Ovary (tissue), 9 donors: ENCODE results near the gene SP3. TPM values are rescaled to one million over a fixed set of nuclear protein-coding genes. Genes with fewer than 3 reads are reported as not detected.

Experiments
- DNase-seq, 5 donors: peaks; one replicate each; pipeline ENCODE4 v3.0.0-alpha.2; 2019 to 2020
- H3K27ac ChIP-seq, 2 donors: fragments of 200-600 bp; one replicate each; pipeline versions ENCODE4 v1.5.1 to v1.8.0; 2019 to 2022
- H3K27me3 ChIP-seq: fragments of 200-600 bp; one replicate; pipeline ENCODE4 v1.8.0; 2022
- H3K36me3 ChIP-seq: fragments of 200-600 bp; sonication (generic); one replicate; pipeline ENCODE4 v1.5.1; 2019
- H3K4me1 ChIP-seq: one replicate; pipeline ENCODE4 v1.8.1; 2013; ENCODE audit warnings: mild to moderate bottlenecking, moderate library complexity; ENCODE audit not compliant: insufficient read depth
- H3K4me3 ChIP-seq: fragments of 200-600 bp; sonication (generic); one replicate; pipeline ENCODE4 v1.5.1; 2017
- H3K9me3 ChIP-seq, 2 donors: fragments of 200-600 bp in 1 of 2; sonication (generic) in 1 of 2; one replicate each; pipeline versions ENCODE4 v1.5.1 to v1.8.1; 2013 to 2019; ENCODE audit warnings: mild to moderate bottlenecking in 1 of 2, moderate library complexity in 1 of 2
- CTCF ChIP-seq, 3 donors: fragments of 450-650 bp in 2 of 3; fragments of 200-600 bp in 1 of 3; IDR thresholded peaks; one replicate each; pipeline versions ENCODE4 v1.5.1 to v1.8.0; 2016 to 2022; ENCODE audit warnings: antibody characterized with exemption in 3 of 3, mild to moderate bottlenecking in 1 of 3
- EP300 ChIP-seq: sonication (generic); formaldehyde crosslinking; IDR thresholded peaks from one replicate; pipeline ENCODE4 v1.6.1; 2017; ENCODE audit warnings: antibody characterized with exemption
- POLR2A ChIP-seq: fragments of 450-650 bp; IDR thresholded peaks from one replicate; pipeline ENCODE4 v1.6.1; 2017; ENCODE audit warnings: antibody characterized with exemption, mild to moderate bottlenecking, moderate library complexity
- WGBS, 3 donors: extraction: QIAGEN DNeasy Blood & Tissue Kit in 1 of 3; methylation state at CpG; one replicate each; pipeline versions ENCODE4 v1.1.5 to v1.1.7; 2013 to 2017; 5-methylcytosine and 5-hydroxymethylcytosine counted together
- intact Hi-C, 4 donors: fragments of 100-400 bp; cut with DNase I; formaldehyde crosslinking; loops; one replicate each; pipeline versions ENCODE4 v1.11.0 to v1.15.1; 2022 to 2023
- polyA plus RNA-seq, 2 donors: library from polyadenylated mRNA; stranded (reverse); fragments of 200-250 nt in 1 of 2; fragments of 350-450 nt in 1 of 2; fragmentation: Illumina TruSeq in 1 of 2; extraction: RNeasy Lipid Tissue Mini Kit (QIAGEN cat#74804) in 1 of 2; gene quantifications; one replicate each; pipeline ENCODE4 v1.2.3, GENCODE V29; 2013 to 2014
- total RNA-seq, 7 donors: library from RNA; depleted of rRNA in 2 of 7; stranded (reverse); fragments of >200 nt in 2 of 7; fragmentation: NEBNext Ultra II Directional in 3 of 7; extraction: Animal tissue kit (Norgen Biotek cat#: 25700) in 3 of 7; gene quantifications; one replicate each; pipeline versions ENCODE4 v1.1.0 to v1.2.4, GENCODE V29; 2016 to 2023
- donor health status: DM: no; HTN: no; CAD: no; lungs with moderate emphysema.
- donor health status: DM: no; HTN: no; CAD: no.
- donor health status: Bipolar disorder and iron deficiency.
- donor health status: DM: yes; HTN: yes; CAD: no.
- donor health status: DM: no; HTN: no; CAD: no.
- donor health status: DM: yes; HTN: yes; CAD: no.

Gene SP3
- total and polyA plus RNA-seq, 9 donors: 35.4 to 131 (median 88.3) TPM

- Histone ChIP-seq H3K27ac (peak overlapping the region; percentile 86 to 95), H3K4me1 (peaks cover 7% of the 10 kb centered on the region), H3K9me3 (no peaks in the 10 kb centered on the region), H3K36me3 (no peaks in the 10 kb centered on the region), H3K4me3 (peak overlapping the region; percentile 52), H3K27me3 (no peaks in the 10 kb centered on the region)
- TF ChIP-seq CTCF (IDR thresholded peaks at IDR 0.05): no peak
- TF ChIP-seq EP300: no peak
- peak; percentile 2 for TF ChIP-seq POLR2A
- 12 to 17% (median 16%) methylated on average over 50 to 56 of the region's 56 CpGs for WGBS, 3 donors
- peak; percentile 81 to 87 (median 81) for DNase-seq
- intact Hi-C loops: loop anchor here in 3 of 4 donors (2.0 to 10.0 kb wide), 2 partner anchors 48 kb away; partner anchors contain the start of gene SP3 (in 3 of the 3)
Observed at GRCh38 chr2:174012347-174013314, 47.5 kb upstream of the SP3 start.

- no peaks in the 10 kb centered on the region for H3K9me3 ChIP-seq
- H3K27me3 ChIP-seq: no peaks in the 10 kb centered on the region
- intact Hi-C loops: loop anchor here in 3 of 4 donors (2.0 to 10.0 kb wide), 2 partner anchors 47 kb away; partner anchors contain the start of gene SP3 (in 3 of the 3)
- H3K36me3 ChIP-seq: no peaks in the 10 kb centered on the region
- DNase-seq: no peak
- no peak overlapping the region for H3K27ac ChIP-seq
- TF ChIP-seq CTCF (IDR thresholded peaks at IDR 0.05) (no peak), POLR2A (no peak), EP300 (no peak)
- no peak overlapping the region for H3K4me3 ChIP-seq
- peaks cover 7% of the 10 kb centered on the region for H3K4me1 ChIP-seq
- 89 to 96% (median 94%) methylated on average over 2 of the region's 2 CpGs for whole genome bisulfite sequencing, 3 donors
Observed at GRCh38 chr2:174011796-174012195, 46.6 kb upstream of the SP3 start.

- Histone ChIP-seq H3K27ac (no peak overlapping the region), H3K4me3 (no peak overlapping the region), H3K4me1 (peaks cover 7% of the 10 kb centered on the region), H3K36me3 (no peaks in the 10 kb centered on the region), H3K27me3 (no peaks in the 10 kb centered on the region), H3K9me3 (no peaks in the 10 kb centered on the region)
- TF ChIP-seq CTCF (IDR thresholded peaks at IDR 0.05): no peak
- no peak for TF ChIP-seq EP300
- TF ChIP-seq POLR2A: no peak
- DNase-seq: no peak
- intact Hi-C loops: loop anchor here in 2 of 4 donors (10.0 kb wide), 1 partner anchor 46 kb away; the partner anchor contains the start of gene SP3 (in 2 of the 2)
Observed at GRCh38 chr2:174011173-174011572, 46.0 kb upstream of the SP3 start.

- Histone ChIP-seq H3K27ac (no peak overlapping the region), H3K27me3 (no peaks in the 10 kb centered on the region), H3K4me1 (peaks cover 7% of the 10 kb centered on the region), H3K36me3 (no peaks in the 10 kb centered on the region), H3K9me3 (no peaks in the 10 kb centered on the region), H3K4me3 (no peak overlapping the region)
- WGBS, 3 donors: 62 to 72% (median 64%) methylated on average over 3 of the region's 3 CpGs
- intact Hi-C loops: loop anchor here in 2 of 4 donors (10.0 kb wide), 1 partner anchor 45 kb away; the partner anchor contains the start of gene SP3 (in 2 of the 2)
- TF ChIP-seq CTCF (IDR thresholded peaks at IDR 0.05): no peak
- TF ChIP-seq POLR2A: no peak
- no peak for TF ChIP-seq EP300
- no peak for DNase-seq
Observed at GRCh38 chr2:174009488-174010223, 44.5 kb upstream of the SP3 start.
